GM18519 (cell line): ENCODE data around the gene FTCDNL1.

Experiments
- ATAC-seq: cut with Tn5 transposase; IDR thresholded peaks from one replicate; pipeline ENCODE4 v1.9.1; 2021; ENCODE audit warnings: mild to moderate bottlenecking, moderate library complexity; ENCODE audit not compliant: unreplicated experiment, low FRiP score

Gene FTCDNL1

GRCh38 chr2:199749571-199749970 lies 101.4 kb downstream of the FTCDNL1 start:
- ATAC-seq = no peak

GRCh38 chr2:199744724-199745123 lies 106.3 kb downstream of the FTCDNL1 start:
- ATAC-seq = no peak

GRCh38 chr2:199744260-199744659 lies 106.7 kb downstream of the FTCDNL1 start:
- no peak for ATAC-seq

- no peak for ATAC-seq
Measured at GRCh38 chr2:199743415-199744120, 107.4 kb downstream of the FTCDNL1 start.

GRCh38 chr2:199742884-199743283 lies 108.1 kb downstream of the FTCDNL1 start:
- ATAC-seq = no peak

GRCh38 chr2:199740111-199740428 lies 110.9 kb downstream of the FTCDNL1 start:
- ATAC-seq = no peak

GRCh38 chr2:199739413-199740110 lies 111.4 kb downstream of the FTCDNL1 start:
- no peak for ATAC-seq

- ATAC-seq = no peak
Measured at GRCh38 chr2:199738727-199739412, 112.1 kb downstream of the FTCDNL1 start.

- ATAC-seq = no peak
Measured at GRCh38 chr2:199734651-199735050, 116.3 kb downstream of the FTCDNL1 start.

GRCh38 chr2:199734011-199734410 lies 117.0 kb downstream of the FTCDNL1 start:
- ATAC-seq = no peak

GRCh38 chr2:199727801-199728200 lies 123.2 kb downstream of the FTCDNL1 start:
- no peak for ATAC-seq

GRCh38 chr2:199727306-199727705 lies 123.7 kb downstream of the FTCDNL1 start:
- ATAC-seq = no peak

- ATAC-seq = no peak
Measured at GRCh38 chr2:199718074-199718473, 132.9 kb downstream of the FTCDNL1 start.

- no peak for ATAC-seq
Measured at GRCh38 chr2:199717587-199717907, 133.4 kb downstream of the FTCDNL1 start.

GRCh38 chr2:199716807-199717586 lies 134.0 kb downstream of the FTCDNL1 start:
- ATAC-seq = no peak

- ATAC-seq = no peak
Measured at GRCh38 chr2:199713746-199714145, 137.2 kb downstream of the FTCDNL1 start.

GRCh38 chr2:199710551-199710950 lies 140.4 kb downstream of the FTCDNL1 start:
- no peak for ATAC-seq
